GM18861 (cell line): ENCODE data around the gene TBC1D7.

ENCODE experiments used
- ATAC-seq: cut with Tn5 transposase; IDR thresholded peaks from one replicate; pipeline ENCODE4 v1.9.1; 2021; ENCODE audit not compliant: unreplicated experiment

Gene TBC1D7

GRCh38 chr6:13296536-13296997 is 31.8 kb downstream of the TBC1D7 start:
- ATAC-seq: no peak

GRCh38 chr6:13295576-13295975 is 32.8 kb downstream of the TBC1D7 start:
- ATAC-seq: no peak

GRCh38 chr6:13294499-13295069 is 33.8 kb downstream of the TBC1D7 start:
- no peak for ATAC-seq

GRCh38 chr6:13292774-13293173 is 35.6 kb downstream of the TBC1D7 start:
- ATAC-seq: no peak

- ATAC-seq: no peak
Measured at GRCh38 chr6:13290335-13290734, 38.0 kb downstream of the TBC1D7 start.

- ATAC-seq: no peak
Measured at GRCh38 chr6:13289789-13290318, 38.5 kb downstream of the TBC1D7 start.

GRCh38 chr6:13288969-13289391 is 39.4 kb downstream of the TBC1D7 start:
- ATAC-seq: no peak

GRCh38 chr6:13288481-13288880 is 39.9 kb downstream of the TBC1D7 start:
- ATAC-seq: no peak

GRCh38 chr6:13287104-13287503 is 41.2 kb downstream of the TBC1D7 start:
- no peak for ATAC-seq

- no peak for ATAC-seq
Measured at GRCh38 chr6:13286181-13286580, 42.2 kb downstream of the TBC1D7 start.

- no peak for ATAC-seq
Measured at GRCh38 chr6:13285705-13286104, 42.6 kb downstream of the TBC1D7 start.

GRCh38 chr6:13284646-13285045 is 43.7 kb downstream of the TBC1D7 start:
- ATAC-seq: no peak

GRCh38 chr6:13283331-13283730 is 45.0 kb downstream of the TBC1D7 start:
- ATAC-seq: no peak

GRCh38 chr6:13282393-13283069 is 45.8 kb downstream of the TBC1D7 start:
- no peak for ATAC-seq

GRCh38 chr6:13281686-13282085 is 46.7 kb downstream of the TBC1D7 start:
- ATAC-seq: no peak

GRCh38 chr6:13280254-13280653 is 48.1 kb downstream of the TBC1D7 start:
- no peak for ATAC-seq

- no peak for ATAC-seq
Measured at GRCh38 chr6:13278991-13279390, 49.3 kb downstream of the TBC1D7 start.

- ATAC-seq: no peak
Measured at GRCh38 chr6:13278164-13278563, 50.2 kb downstream of the TBC1D7 start.

GRCh38 chr6:13277231-13277630 is 51.1 kb downstream of the TBC1D7 start:
- no peak for ATAC-seq

- no peak for ATAC-seq
Measured at GRCh38 chr6:13275435-13275989, 52.8 kb downstream of the TBC1D7 start.

GRCh38 chr6:13274707-13275434 is 53.5 kb downstream of the TBC1D7 start:
- ATAC-seq: no peak
